Endothelial cell of umbilical vein (primary cell): Measurements from ENCODE around the gene SCAMP1. TPM values are rescaled to one million over a fixed set of nuclear protein-coding genes. Genes with fewer than 3 reads are reported as not detected.

Experiments
- BruUV-seq: library from RNA; stranded (reverse); fragments of 400-500 nt; replicated peaks from 2 replicates; lab custom pipeline; 2021; lab: Mats Ljungman, UMichigan
- CTCF ChIA-PET: fragments of 300-600, 350-600 bp; sonication (Branson Sonifier 250); formaldehyde crosslinking; loops from one replicate; lab custom pipeline; 2021; ENCODE audit warnings: antibody characterized with exemption, inconsistent platforms; lab: Charles Lee
- POLR2A ChIA-PET: fragments of 300-600, 350-600 bp; sonication (Branson Sonifier 250); formaldehyde crosslinking; loops from one replicate; lab custom pipeline; 2021; ENCODE audit warnings: antibody characterized with exemption, inconsistent platforms; lab: Charles Lee
- DNase-seq: peaks from one replicate; pipeline ENCODE4 v3.0.0-alpha.2; 2011; ENCODE audit warnings: low read depth, low spot score
- FAIRE-seq: peaks from 2 replicates; lab custom pipeline; 2011; peaks lifted over from hg19 to GRCh38; lab: Jason Lieb, UNC
- H2AFZ ChIP-seq: 2 replicates; pipeline ENCODE4 v1.6.0; 2012; ENCODE audit warnings: low read depth, low read length, control low read depth, inconsistent platforms
- H3K27ac ChIP-seq: 2 replicates; pipeline ENCODE4 v1.5.1; 2011; ENCODE audit warnings: low read depth, mild to moderate bottlenecking, control low read depth, low read length, moderate library complexity; ENCODE audit not compliant: insufficient read depth
- H3K27me3 ChIP-seq, 2 experiments: 2 replicates each; pipeline versions ENCODE4 v1.6.0 to v1.6.1; 2011; ENCODE audit warnings: low read length in 2 of 2, mixed read lengths in 1 of 2; ENCODE audit not compliant: control insufficient read depth in 2 of 2, insufficient read depth in 2 of 2
- H3K36me3 ChIP-seq, 2 experiments: 2 replicates in 1 of 2; 3 replicates in 1 of 2; pipeline ENCODE4 v1.5.1; 2011; ENCODE audit warnings: low read length in 2 of 2, mild to moderate bottlenecking in 1 of 2, moderate library complexity in 1 of 2; ENCODE audit not compliant: control insufficient read depth in 2 of 2, insufficient read depth in 2 of 2; ENCODE audit errors: extremely low read depth in 1 of 2
- H3K4me1 ChIP-seq: 3 replicates; pipeline ENCODE4 v1.5.1; 2011; ENCODE audit warnings: mild to moderate bottlenecking, low read length; ENCODE audit not compliant: control insufficient read depth, insufficient read depth; ENCODE audit errors: extremely low read depth
- H3K4me2 ChIP-seq: 2 replicates; pipeline ENCODE4 v1.6.1; 2011; ENCODE audit warnings: low read length, control low read depth, mixed read lengths; ENCODE audit not compliant: insufficient read depth
- H3K4me3 ChIP-seq, 3 experiments: fragments of 200-600 bp in 1 of 3; sonication (generic), shearing (Covaris generic) in 1 of 3; replicated peaks in 1 of 3; 2 replicates each; pipeline ENCODE4 v1.5.1; 2011 to 2016; ENCODE audit warnings: control low read depth in 3 of 3, low read length in 3 of 3, mild to moderate bottlenecking in 2 of 3, inconsistent platforms in 1 of 3, low read depth in 1 of 3, moderate library complexity in 1 of 3; ENCODE audit not compliant: insufficient read depth in 1 of 3
- H3K79me2 ChIP-seq: 2 replicates; pipeline ENCODE4 v1.6.0; 2012; ENCODE audit warnings: low read length, inconsistent platforms; ENCODE audit not compliant: control insufficient read depth, insufficient read depth
- H3K9ac ChIP-seq: replicated peaks from 2 replicates; pipeline ENCODE3; 2011; ENCODE audit warnings: low read length, control low read depth; ENCODE audit not compliant: insufficient read depth; ENCODE audit errors: extremely low read depth
- H3K9me1 ChIP-seq: replicated peaks from 3 replicates; pipeline ENCODE4 v1.6.0; 2011; ENCODE audit warnings: mild to moderate bottlenecking, low read length; ENCODE audit not compliant: control insufficient read depth, insufficient read depth; ENCODE audit errors: extremely low read depth
- H3K9me3 ChIP-seq: replicated peaks from 2 replicates; pipeline ENCODE4 v1.5.1; 2012; ENCODE audit warnings: low read length, inconsistent platforms; ENCODE audit not compliant: control insufficient read depth, insufficient read depth
- H4K20me1 ChIP-seq: replicated peaks from 2 replicates; pipeline ENCODE3; 2011; ENCODE audit warnings: mild to moderate bottlenecking, low read length; ENCODE audit not compliant: control insufficient read depth, insufficient read depth; ENCODE audit errors: extremely low read depth
- CTCF ChIP-seq, 2 donors: IDR thresholded peaks; 1 replicate in 1 of 2; 2 replicates in 1 of 2; pipeline ENCODE4 v1.5.1; 2011; ENCODE audit warnings: low read length in 2 of 2, mild to moderate bottlenecking in 2 of 2, moderate library complexity in 2 of 2, control low read depth in 1 of 2, inconsistent platforms in 1 of 2, low read depth in 1 of 2; ENCODE audit not compliant: insufficient read depth in 1 of 2; ENCODE audit errors: extremely low read depth in 1 of 2
- EZH2 ChIP-seq: IDR thresholded peaks from 2 replicates; pipeline ENCODE4 v1.6.1; 2012; ENCODE audit warnings: borderline replicate concordance, low read depth, mild to moderate bottlenecking, moderate library complexity, low read length, inconsistent platforms; ENCODE audit not compliant: severe bottlenecking
- FOS ChIP-seq: IDR thresholded peaks from 2 replicates; pipeline ENCODE4 v1.6.1; 2011; ENCODE audit warnings: mild to moderate bottlenecking, low read length, moderate library complexity, borderline replicate concordance; ENCODE audit not compliant: insufficient read depth
- GATA2 ChIP-seq: IDR thresholded peaks from 2 replicates; pipeline ENCODE4 v1.7.0; 2011; ENCODE audit warnings: low read depth, mild to moderate bottlenecking, moderate library complexity, mixed read lengths, low read length; ENCODE audit not compliant: insufficient read length, insufficient read depth
- JUN ChIP-seq: IDR thresholded peaks from 2 replicates; pipeline ENCODE4 v1.6.1; 2011; ENCODE audit warnings: borderline replicate concordance, low read depth; ENCODE audit not compliant: insufficient read length, insufficient read depth
- MAX ChIP-seq: IDR thresholded peaks from 2 replicates; pipeline ENCODE4 v1.6.1; 2011; ENCODE audit not compliant: insufficient read depth, insufficient read length
- MYC ChIP-seq: IDR thresholded peaks from one replicate; pipeline ENCODE4 v1.6.1; 2011; ENCODE audit warnings: mild to moderate bottlenecking, low read depth, low read length
- POLR2A ChIP-seq: IDR thresholded peaks from 2 replicates; pipeline ENCODE4 v1.6.1; 2012; ENCODE audit warnings: low read depth, mild to moderate bottlenecking, control low read depth, low read length
- POLR2AphosphoS5 ChIP-seq: IDR thresholded peaks from 2 replicates; pipeline ENCODE4 v1.6.1; 2012; ENCODE audit warnings: low read depth, mild to moderate bottlenecking, control low read depth, low read length, moderate library complexity; ENCODE audit not compliant: insufficient read depth
- dilution Hi-C: fragments of 300-500 bp; cut with MboI; formaldehyde crosslinking; loops from one replicate; pipeline ENCODE4 v1.15.0; 2019; ENCODE audit warnings: low sequenced_read_pairs; ENCODE audit not compliant: extremely low pct_ligation_motif_present
- intact Hi-C: fragments of 100-400 bp; cut with micrococcal nuclease; formaldehyde crosslinking; loops from one replicate; pipeline ENCODE4 v1.10.0; 2022
- polyA plus RNA-seq, 4 experiments: library from polyadenylated mRNA; depleted of rRNA in 3 of 4; stranded (reverse) in 3 of 4; unstranded in 1 of 4; fragments of >200 nt; gene quantifications; 2 replicates each; pipeline versions ENCODE4 v1.2.1 to v1.2.3, GENCODE V29; 2011 to 2012; ENCODE audit warnings: missing spikeins in 1 of 4
- total RNA-seq: library from RNA; stranded (reverse); gene quantifications from 2 replicates; pipeline ENCODE4 v1.2.3, GENCODE V29; 2021

SCAMP1 gene
- total and polyA plus RNA-seq, 2 donors (not counting 3 experiments of a cell fraction or from before 2014, with no cell fraction given), result 13.7 to 29.0 TPM

GRCh38 chr5:78504704-78505677, 144.6 kb downstream of the SCAMP1 start:
- Histone ChIP-seq H3K27ac (peak overlapping the region; percentile 86), H3K4me2 (no peak overlapping the region), H3K9ac (peak overlapping the region; percentile 57), H3K36me3 (peaks cover 0 to 2% of the 10 kb centered on the region in 2 experiments), H3K9me3 (no peaks in the 10 kb centered on the region), H3K9me1 (no peaks in the 10 kb centered on the region), H3K27me3 (no peaks in the 10 kb centered on the region), H2AFZ (no peak overlapping the region), H3K4me1 (peaks cover 18% of the 10 kb centered on the region), H3K79me2 (peaks cover 4% of the 10 kb centered on the region), H3K4me3 (no peak overlapping the region), H4K20me1 (no peaks in the 10 kb centered on the region)
- FAIRE-seq (peak; percentile 89), DNase-seq (peak; percentile 100)
- ChIA-PET POLR2A (interaction anchor here (0.5 to 1.5 kb wide), 7 partner anchors 9 to 1950 kb away, joined by 3 to 7 read pairs (median 3); no protein-coding TSS in a partner anchor), CTCF (interaction anchor here (0.8 to 2.1 kb wide), 25 partner anchors 9 to 395 kb away, joined by 3 to 24 read pairs (median 4); no protein-coding TSS in a partner anchor)
- no TSS peak for BruUV-seq
- no peak for TF ChIP-seq EZH2
- TF ChIP-seq GATA2, result no peak
- peak; percentile 84 for TF ChIP-seq POLR2AphosphoS5
- TF ChIP-seq FOS, result peak; percentile 77
- no peak for TF ChIP-seq CTCF (IDR thresholded peaks at IDR 0.05; ENCODE audit: extremely low read depth in 1 of 2, insufficient read depth in 1 of 2, low read depth in 1 of 2, low read length in 2 of 2)
- TF ChIP-seq MYC, result no peak
- TF ChIP-seq JUN, result peak; percentile 91
- no peak for TF ChIP-seq POLR2A
- TF ChIP-seq MAX, result peak; percentile 21
- intact Hi-C loops (loop anchor here (1.0 to 2.0 kb wide), 4 partner anchors 13 to 133 kb away; no protein-coding TSS in a partner anchor), dilution Hi-C loops (no loop called here)
